ENCODE measurements around the gene SYT12. TPM values are rescaled to one million over a fixed set of nuclear protein-coding genes. Genes with fewer than 3 reads are reported as not detected.
A peak's percentile ranks its signal among the peaks of the same experiment; 100 is the strongest.

The SYT12 gene
- total and polyA plus RNA-seq, 9 of the 15 experiments (the other 6 are each of a cell fraction or from before 2014, with no cell fraction given), result 0.03 to 0.11 (median 0.03) TPM; not detected in 4

DNA sequence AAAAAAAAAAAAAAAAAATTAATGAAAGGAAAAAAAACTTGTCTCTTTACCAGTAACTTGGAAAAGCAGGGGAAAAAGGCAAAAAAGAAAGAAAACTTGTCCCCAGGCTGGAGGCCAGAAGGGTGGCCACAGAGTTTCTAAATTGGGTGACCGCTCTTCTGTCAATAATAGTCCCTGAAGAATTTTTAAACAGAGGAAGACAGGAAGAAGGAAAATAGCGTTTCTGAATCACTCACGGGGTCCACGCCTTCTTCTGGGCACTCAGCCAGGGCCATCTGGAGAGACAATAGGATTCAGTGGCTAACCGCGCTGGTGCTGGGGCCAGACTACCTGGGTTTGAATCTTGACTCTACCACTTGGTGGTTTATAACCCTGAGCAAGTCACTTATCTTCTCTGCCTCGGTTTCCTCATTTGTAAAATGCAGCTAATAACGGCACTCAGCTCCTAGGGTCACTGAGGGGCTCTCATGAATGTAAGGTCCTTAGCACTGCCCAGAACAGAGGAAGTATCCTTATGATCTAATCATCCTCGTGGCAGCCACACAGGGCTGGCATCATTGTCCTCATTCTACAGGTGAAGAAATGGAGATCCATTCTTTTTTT lies 40.9 kb upstream of the SYT12 start (continued):
- TF ChIP-seq HCFC1 (IDR thresholded peaks at IDR 0.05; ENCODE audit: low read depth, low read length), result no peak
- TF ChIP-seq, protein P1, sequence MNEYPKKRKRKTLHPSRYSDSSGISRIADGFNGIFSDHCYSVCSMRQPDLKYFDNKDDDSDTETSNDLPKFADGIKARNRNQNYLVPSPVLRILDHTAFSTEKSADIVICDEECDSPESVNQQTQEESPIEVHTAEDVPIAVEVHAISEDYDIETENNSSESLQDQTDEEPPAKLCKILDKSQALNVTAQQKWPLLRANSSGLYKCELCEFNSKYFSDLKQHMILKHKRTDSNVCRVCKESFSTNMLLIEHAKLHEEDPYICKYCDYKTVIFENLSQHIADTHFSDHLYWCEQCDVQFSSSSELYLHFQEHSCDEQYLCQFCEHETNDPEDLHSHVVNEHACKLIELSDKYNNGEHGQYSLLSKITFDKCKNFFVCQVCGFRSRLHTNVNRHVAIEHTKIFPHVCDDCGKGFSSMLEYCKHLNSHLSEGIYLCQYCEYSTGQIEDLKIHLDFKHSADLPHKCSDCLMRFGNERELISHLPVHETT (CRISPR knock-in tag; conservative IDR thresholded peaks at IDR 0.05 in 1 of 2, IDR thresholded peaks at IDR 0.05 in 1 of 2), result no peak
- peak; percentile 3 for TF ChIP-seq MEIS2 (IDR thresholded peaks at IDR 0.05; ENCODE audit: partially characterized antibody)
- no peak for TF ChIP-seq ZNF174 (CRISPR knock-in tag; IDR thresholded peaks at IDR 0.05)
- no peak for TF ChIP-seq ZNF24 (IDR thresholded peaks at IDR 0.05)
- peak; percentile 78 for TF ChIP-seq JUND (IDR thresholded peaks at IDR 0.05; ENCODE audit: borderline replicate concordance, low read depth, low read length)
- peak; percentile 63; the same call in 2 of the 3 replicates for TF ChIP-seq JUND (tag; IDR thresholded peaks at IDR 0.05; ENCODE audit: borderline replicate concordance, low read depth, low read length)
- TF ChIP-seq, protein P2, sequence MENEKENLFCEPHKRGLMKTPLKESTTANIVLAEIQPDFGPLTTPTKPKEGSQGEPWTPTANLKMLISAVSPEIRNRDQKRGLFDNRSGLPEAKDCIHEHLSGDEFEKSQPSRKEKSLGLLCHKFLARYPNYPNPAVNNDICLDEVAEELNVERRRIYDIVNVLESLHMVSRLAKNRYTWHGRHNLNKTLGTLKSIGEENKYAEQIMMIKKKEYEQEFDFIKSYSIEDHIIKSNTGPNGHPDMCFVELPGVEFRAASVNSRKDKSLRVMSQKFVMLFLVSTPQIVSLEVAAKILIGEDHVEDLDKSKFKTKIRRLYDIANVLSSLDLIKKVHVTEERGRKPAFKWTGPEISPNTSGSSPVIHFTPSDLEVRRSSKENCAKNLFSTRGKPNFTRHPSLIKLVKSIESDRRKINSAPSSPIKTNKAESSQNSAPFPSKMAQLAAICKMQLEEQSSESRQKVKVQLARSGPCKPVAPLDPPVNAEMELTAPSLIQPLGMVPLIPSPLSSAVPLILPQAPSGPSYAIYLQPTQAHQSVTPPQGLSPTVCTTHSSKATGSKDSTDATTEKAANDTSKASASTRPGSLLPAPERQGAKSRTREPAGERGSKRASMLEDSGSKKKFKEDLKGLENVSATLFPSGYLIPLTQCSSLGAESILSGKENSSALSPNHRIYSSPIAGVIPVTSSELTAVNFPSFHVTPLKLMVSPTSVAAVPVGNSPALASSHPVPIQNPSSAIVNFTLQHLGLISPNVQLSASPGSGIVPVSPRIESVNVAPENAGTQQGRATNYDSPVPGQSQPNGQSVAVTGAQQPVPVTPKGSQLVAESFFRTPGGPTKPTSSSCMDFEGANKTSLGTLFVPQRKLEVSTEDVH (IDR thresholded peaks at IDR 0.05; ENCODE audit: low read depth, partially characterized antibody), result no peak
- no peak for TF ChIP-seq ZBTB43 (CRISPR knock-in tag; IDR thresholded peaks at IDR 0.05)
- TF ChIP-seq CTCFL (IDR thresholded peaks at IDR 0.05; ENCODE audit: borderline replicate concordance, insufficient read depth, low read depth, low read length, poor library complexity, severe bottlenecking), result no peak
- TF ChIP-seq HDAC8 (tag; IDR thresholded peaks at IDR 0.05), result no peak
- TF ChIP-seq MXI1 (IDR thresholded peaks at IDR 0.05; ENCODE audit: low read depth, low read length), result no peak
- TF ChIP-seq SMC3 (conservative IDR thresholded peaks at IDR 0.05; ENCODE audit: insufficient read depth, low read depth, low read length), result no peak
- TF ChIP-seq TEAD2 (tag; IDR thresholded peaks at IDR 0.05), result no peak
- TF ChIP-seq ATF4 (CRISPR knock-in tag; IDR thresholded peaks at IDR 0.05), result no peak
- TF ChIP-seq SNRNP70 (optimal IDR thresholded peaks at IDR 0.05; ENCODE audit: low read depth, low read length), result no peak
- no peak for TF ChIP-seq ZNF224 (CRISPR knock-in tag; IDR thresholded peaks at IDR 0.05)
- peak; percentile 79; the same call in 1 of the 2 replicates for TF ChIP-seq SMARCE1 (IDR thresholded peaks at IDR 0.05)
- no peak for TF ChIP-seq MIER1 (IDR thresholded peaks at IDR 0.05; ENCODE audit: low read depth)
- TF ChIP-seq NCOA1 (IDR thresholded peaks at IDR 0.05; ENCODE audit: low read depth), result no peak

All from K562 (cell line).